HG03378 (cell line): ENCODE measurements around the gene PDZRN3.
"Not testable (repeated sequence)": the region's sequence is repeated elsewhere in the genome, so short reads cannot be mapped to it uniquely, and the experiment has no call there.

Experiments used
- ATAC-seq: cut with Tn5 transposase; IDR thresholded peaks from one replicate; pipeline ENCODE4 v1.9.1; 2021; ENCODE audit warnings: mild to moderate bottlenecking, moderate library complexity; ENCODE audit not compliant: unreplicated experiment

The PDZRN3 gene

DNA sequence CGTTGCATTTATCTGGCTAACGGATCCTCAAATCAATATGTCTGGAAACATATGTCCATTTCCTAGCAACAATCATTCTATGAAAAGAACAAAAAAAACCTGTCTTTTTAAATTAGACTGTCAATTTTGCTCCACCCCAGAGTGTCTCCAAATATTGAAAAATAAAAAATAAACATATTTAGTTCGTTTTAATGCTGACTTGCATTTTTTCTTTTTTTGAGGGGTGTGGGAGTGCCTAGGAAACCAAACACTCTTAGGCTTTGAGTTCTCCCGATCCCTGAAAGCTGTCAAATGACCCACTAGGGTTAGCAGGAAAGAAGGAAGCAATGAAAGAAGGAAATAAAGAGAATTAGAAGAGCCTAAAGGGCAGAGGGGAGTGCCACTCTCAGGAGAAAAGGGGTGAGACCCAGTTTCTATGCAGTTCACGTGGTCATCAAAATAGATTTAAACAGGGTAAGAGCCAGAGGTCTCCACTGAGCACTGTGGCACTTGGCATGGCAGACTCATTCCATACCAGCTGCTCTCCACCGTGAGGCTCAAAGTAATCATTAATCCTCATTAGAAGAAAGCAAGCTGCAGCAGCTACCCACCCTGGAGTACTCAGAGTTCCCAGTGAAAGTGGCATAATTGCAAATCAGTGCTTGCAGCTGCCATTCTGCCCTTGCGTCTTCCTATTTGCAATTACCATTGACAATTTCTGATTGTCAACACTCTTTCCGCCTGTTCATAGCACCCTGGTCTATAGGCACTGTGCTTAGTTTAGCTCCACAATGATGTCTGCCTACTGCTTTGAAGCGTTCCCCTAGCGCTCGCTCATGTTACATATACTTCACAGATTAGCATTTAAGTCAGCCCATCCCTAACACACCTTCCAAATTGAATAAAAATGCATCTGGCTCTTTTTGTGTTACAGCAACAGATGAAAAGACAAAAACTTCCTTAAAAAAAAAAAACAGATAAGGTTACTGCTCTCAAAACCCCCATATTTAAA, 32.3 kb downstream of the PDZRN3 start:
- no peak for ATAC-seq

DNA sequence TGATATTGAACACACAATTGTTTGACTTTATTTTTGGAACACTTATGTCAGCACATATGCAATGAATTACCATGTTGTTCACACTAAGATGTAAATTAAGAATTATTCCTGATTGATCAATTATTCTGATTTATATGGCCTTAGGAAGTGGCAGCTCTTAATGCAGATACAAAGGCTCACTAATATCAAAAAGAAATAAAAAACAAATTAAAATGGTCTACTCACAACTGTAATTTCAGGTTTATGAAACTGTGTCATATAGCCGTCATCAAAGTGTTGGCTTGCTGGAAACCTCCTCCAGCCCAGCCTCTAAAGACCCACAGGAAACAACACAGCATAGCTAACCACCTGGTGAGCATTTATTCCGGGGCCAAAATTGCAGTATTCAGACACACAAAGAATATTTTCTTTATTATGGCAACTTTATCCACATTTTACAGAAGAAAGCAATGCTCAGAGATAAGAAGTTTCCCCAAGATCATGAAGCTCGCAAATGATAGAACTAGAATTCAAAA, 33.4 kb downstream of the PDZRN3 start:
- no peak for ATAC-seq

DNA sequence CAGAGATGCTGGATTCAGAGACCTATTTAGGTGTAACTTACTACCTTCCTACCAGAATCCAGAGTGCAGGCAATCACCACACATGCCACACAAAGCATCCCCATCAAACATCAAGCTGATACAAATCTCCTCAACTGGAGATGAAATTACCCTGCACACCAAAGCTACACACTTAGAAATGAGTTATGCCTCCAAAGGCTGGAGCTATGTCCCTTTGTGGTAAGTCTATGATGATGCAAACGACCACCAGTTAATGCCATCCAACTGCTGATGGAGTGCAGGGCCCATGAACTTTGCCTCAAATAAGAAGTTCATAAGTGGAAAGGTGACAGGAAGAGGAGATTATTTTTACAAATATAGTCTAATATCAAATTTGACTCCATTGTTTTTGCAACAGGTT, 38.1 kb downstream of the PDZRN3 start:
- no peak for ATAC-seq

DNA sequence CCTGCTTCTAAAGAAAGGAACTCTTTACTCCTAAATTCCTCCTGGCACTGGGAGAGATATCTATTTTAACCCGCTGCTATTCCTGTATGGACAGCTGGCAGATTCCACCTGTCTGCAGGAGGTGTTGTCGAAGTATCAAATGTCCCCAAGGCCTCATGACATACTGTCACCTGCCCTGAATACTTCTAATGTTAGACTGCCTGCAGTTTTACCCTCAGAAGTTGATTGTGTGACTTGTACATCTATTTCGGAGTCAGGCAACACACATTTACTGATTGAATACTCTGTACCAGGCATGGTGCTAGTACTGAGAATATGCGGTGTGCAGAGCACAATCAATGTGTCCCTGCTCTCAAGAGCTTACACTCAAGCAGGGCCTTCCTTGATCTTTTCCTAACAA, 38.6 kb downstream of the PDZRN3 start:
- no peak for ATAC-seq

DNA sequence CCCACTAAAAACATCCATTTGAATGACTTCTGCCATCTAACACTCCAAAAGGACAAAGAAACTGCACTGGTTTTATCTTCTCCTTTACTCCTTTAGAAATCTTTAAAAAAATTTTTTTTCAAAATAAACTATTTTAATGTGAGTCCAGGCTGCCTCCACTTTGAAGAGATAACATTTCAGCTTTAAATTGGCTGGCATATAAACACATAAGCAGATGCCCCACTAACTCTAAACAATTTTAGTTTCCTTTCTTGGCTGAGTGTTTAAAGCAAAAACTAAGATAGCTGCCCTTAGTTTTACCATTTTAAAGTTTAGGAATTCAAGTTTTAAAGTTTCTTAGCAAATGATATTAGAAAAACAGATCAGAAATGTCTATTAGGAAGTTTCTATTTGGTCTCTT, 39.9 kb downstream of the PDZRN3 start:
- no peak for ATAC-seq

DNA sequence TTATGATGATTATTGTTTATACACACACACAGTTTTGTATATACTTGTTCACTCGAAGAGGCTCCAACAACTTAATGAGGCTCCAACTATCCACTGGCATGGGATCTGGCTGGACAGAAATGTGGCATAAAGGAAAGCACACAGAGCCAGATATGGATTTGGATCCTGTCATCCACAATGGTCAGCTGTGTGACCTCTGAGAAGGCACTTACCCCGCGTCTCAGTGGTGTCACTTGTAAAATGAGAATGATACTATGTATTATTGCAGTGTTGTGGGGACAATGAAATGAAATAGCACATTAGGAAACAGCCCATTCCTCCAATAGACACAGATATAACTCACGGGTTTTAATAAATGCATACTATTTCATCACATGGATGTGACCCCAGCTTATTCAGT, 42.2 kb downstream of the PDZRN3 start:
- no peak for ATAC-seq

DNA sequence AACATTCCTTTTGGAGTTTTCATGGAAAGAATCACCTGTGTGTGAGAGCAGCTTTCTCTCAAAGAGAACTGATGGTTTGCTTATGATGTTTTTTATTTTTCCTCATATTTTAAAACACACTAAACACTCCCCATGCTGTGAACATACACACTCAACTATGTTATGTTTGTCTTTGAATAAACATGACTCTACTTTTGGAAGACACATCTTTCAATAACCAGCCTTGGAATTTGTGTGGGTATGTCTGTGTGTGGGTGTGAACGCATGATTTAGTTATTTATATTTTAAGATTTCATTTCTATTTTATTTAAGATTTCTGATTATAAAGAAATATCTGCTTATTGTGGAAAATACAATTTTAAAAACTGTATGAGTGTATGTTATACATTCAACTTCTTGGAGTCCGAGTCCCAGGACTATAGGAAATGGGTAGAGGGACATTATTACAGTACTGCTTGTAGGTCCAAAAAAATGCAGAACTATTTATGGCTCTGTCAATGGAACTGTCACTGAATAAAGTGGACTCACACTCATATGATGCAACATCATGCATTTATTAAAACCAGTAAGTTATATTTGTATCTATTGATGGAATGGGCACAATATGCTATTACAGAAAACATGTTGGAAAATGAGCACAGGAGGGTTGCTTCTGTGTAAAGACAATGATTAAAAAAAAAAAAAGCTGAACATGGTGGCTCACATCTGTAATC, 43.5 kb downstream of the PDZRN3 start:
- ATAC-seq: no peak

DNA sequence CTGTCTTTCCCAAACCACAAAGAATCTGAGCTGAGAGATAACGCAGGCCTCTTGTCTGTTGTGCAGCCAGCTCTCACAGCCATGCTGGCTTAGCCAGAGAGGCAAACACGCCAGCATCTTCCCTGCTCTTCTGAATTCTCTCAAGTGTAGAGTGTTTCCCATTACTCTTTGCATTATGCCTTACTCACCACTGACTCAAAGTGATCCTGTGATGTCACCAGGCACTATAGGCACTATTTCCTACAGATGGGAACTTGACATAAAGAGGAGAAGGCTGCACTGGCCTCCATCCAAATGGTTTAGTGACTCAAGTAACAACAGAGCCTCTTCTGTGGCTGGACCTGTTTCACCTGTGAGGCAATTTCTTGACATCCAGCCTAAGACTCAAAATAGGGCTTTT, 44.4 kb downstream of the PDZRN3 start:
- no peak for ATAC-seq

DNA sequence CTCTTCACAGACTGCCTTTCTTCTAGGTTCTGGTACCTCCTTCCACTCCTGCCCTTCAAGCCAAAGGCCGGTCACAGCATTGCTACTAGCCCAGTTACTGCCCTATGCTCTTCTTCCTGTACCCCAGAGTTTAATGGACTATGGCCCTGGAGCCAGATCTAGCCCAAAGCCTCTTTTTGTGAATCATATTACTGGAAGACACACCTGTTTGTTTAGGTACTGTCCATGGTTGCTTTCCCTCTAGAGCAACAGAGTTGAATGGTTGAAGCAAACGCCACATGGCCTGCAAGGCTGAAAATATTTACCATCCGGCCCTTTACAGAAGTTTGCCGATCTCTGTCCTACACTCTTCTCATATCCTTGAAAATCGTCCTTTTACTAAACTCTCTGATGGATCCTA, 47.0 kb downstream of the PDZRN3 start:
- no peak for ATAC-seq

DNA sequence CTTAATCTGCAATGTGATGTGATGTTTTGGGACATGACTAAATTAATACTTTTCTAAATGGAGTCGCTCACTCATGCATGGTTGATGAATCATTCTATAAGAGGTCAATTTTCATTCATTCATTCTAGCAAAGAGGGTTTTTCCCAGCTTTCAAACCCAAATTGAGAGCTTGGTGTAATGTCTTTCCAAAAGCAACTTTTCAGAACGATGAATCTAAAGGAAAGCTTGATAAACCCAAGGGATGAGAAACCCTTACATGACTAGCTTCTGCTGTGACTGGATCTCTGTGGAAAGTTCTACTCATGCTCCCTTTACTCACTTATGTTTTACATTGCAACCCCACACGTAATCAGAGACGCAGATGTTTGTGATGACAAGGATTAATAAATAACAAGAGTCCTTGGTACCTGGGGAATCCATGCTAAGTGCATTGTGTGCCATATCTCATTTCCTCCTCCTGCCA, 47.7 kb downstream of the PDZRN3 start:
- ATAC-seq: no peak

DNA sequence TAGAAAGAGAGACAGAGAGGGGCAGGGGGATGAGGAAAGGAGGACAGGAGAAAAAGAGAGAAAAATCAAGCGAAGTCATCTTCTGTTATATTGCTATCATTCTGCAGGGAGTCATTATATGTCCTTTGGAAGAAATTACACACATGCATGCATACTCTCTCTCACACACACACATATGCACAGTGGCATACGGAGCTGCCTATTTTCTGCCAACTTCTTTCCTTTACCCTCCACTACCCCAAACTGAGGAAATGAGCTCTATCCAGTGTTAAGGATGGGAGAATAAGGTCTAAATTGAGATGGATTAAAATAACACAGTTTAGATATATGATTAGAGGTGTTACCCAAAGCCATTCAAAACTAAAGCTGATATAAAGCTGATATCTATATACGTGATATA, 48.8 kb downstream of the PDZRN3 start:
- ATAC-seq: no peak

DNA sequence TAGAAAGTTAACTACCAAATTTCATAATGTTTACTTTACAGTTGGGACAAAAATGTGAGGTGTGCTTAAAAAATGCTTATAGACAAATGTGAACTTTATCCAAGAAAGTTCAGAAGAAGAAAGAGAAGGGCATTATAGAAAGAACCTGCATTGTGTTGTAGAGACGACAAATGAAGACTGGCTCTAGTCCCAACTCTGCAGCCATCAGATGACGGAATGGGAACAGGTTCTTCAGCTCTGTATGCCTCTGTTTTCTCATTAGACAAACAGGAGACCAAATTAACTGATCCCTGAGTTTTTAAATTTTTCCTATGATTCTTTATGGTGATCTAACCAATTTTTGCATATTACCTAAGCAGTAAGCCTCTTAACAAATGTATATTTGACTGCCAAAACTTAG, 49.2 kb downstream of the PDZRN3 start:
- ATAC-seq: no peak

DNA sequence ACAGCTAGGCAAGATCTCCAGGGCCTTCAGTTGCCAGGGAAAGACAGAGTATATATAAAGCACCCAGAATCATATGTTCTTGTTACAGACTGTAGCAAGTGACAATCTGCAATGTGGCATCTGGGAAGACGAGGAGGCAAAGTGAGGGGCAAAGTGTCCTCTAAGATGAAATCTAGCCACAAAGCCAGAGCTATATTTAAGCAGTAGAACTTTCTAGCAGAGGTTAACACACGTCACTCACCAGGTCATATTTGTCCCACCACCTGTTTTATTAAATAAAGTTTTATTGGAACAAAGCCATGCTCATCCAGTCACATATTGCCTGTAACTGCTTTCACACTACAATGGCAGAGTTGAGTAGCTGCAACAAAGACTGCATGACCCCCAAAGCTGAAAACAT, 51.5 kb downstream of the PDZRN3 start:
- ATAC-seq: no peak

DNA sequence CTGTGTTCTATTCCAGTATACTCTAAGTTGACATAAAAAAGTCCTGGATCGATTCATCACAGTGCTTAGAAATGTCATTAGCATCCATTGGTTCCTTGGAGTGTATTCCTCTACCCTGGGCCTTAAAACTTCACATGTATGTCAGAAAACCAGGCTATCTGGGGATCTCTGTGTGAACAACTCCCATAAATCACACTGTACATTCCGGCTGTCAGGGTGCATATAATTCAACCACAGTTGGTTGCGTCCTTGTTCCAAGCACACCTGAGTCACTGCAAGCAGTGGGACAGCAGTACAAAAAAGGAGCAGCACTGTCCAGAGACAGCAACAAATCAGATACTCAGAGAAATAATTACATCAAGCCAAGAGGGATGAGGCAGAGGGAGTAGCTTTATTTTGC, 52.4 kb downstream of the PDZRN3 start:
- no peak for ATAC-seq

DNA sequence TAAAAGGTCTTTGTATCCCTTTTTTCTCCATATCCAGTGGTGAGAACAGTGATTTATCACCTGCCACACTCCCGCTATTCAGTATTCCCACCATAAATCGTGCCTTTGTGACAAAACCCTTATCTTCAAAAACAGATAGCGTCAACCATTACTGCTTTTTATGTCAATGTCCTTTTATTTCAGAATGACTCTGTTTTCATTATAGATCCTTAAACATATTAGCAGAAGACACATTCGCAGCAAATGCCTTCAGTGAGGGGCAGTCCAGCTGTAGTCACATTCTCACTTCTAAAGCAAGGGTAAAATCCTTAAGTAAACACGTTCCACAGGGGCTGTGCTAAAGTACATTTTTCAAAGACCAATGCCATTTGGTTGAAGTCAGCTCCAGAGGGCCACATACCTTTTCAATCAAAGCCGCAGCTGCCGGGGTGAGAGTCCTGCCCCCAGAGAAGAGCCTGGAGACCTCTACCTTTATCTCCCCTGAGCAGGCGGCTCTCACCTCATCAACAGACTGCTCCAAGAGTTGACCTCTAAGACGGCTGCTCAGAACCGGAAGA, 53.4 kb downstream of the PDZRN3 start:
- no peak for ATAC-seq

DNA sequence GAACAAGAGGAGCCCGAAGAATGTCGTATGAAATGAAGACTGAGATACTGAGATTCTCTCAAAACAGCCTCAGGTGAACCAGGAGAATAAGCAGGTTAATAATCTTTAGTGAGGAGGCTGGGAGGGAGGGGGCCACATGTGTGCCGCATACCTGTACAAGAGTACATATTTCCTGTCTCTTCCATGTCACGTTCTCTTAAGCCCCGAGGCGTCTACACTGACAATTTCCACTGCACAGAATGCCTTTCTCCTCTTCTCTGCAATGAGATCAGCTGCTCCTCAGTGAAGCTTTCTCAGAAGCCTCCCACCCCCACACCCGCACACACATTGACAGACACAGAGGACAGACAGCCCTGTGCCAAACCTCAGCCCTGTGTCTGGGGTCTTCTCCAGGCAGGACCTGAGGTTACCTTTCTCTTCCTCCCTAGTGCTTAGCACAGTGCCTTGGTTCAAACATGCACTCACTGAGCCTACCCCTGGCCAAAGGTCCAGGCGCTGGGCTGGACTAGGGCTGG, 55.4 kb downstream of the PDZRN3 start:
- no peak for ATAC-seq

DNA sequence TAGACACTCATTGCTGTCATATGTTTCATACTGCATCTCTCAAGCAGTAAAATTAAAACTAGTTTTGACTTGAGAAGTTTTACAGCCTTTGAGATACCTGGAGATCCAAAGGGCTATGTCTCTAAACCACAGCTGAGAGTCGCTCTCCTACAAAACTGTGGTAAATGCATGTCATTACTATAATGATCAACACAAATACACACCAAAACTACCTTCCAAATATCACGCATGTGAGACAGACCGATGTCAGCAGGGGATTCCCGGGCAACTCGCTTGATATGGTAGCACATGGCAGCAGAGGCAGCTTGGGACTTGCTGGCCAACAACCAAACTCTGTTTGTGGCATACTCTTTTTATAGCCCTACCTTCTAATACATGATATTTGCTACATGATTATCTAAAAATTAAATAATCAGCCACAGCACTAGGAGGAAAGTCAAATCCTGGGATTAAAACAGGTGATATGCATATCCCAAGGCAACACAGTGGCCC, 56.3 kb downstream of the PDZRN3 start:
- ATAC-seq: no peak

DNA sequence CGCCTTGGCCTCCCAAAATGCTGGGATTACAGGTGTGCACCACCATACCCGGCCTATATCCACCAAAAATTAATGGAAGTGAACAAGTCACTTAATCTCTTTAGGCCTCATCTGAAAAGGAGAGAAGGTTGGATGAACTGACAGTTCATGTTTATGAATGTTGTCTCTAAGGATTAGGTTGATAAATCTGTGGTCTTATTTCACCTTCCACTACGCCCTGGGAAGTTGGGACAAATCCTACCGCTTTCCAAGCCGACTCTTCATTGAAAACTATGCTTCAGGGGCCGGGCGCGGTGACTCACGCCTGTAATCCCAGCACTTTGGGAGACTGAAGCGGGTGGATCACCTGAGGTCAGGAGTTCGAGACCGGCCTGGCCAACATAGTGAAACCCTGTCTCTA, 59.4 kb downstream of the PDZRN3 start:
- ATAC-seq: not testable (repeated sequence)

DNA sequence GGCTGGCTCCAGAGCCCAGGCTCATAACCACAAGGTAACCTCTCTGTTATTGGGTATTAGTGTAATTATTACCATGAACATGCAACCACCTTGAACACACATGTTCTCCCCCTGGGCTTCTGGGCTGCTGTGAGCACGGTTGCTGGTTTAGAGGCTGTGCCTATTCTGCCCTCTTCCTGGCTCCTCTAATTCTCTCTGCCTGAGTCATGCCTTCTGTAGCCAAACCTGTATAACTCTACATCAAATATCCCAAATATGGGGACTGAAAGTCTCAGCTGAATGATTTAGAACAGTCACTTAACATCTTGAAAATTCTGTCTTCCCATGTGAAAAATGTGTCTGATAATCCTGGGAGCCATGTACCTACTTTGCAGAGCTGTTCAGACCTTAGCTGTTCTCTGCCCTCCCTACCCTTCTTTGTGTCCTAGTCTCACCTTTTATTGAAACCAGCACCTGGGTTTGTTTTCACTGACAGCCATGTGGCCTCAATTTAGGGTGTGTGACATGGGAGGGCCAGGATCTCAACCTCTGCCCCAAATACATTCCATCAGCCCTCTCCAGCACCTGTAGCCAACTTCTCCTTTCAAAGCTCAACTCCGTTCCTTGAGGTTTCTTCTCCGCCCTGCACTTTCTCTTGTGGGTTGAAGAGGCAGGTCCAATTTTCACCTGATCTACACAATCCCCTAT, 60.7 kb downstream of the PDZRN3 start:
- no peak for ATAC-seq

DNA sequence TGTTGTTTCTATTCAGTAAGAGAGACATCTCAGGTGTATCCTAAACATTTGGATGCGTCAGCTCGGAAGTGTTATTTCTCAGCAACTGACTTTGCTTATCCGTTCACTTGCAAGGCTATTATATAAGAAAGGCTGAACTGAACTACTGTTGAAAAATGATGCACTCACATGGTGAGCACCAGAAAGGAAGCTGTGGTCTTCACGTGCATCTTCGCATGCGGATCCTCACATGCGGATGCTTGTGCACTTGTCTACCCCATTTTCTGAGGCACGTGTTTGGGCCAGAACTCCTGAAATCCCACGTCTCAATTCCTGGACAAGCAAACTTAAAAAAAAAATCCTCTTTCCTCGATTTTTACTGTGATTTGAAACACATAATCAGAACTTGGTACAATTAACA, 63.2 kb downstream of the PDZRN3 start:
- no peak for ATAC-seq

DNA sequence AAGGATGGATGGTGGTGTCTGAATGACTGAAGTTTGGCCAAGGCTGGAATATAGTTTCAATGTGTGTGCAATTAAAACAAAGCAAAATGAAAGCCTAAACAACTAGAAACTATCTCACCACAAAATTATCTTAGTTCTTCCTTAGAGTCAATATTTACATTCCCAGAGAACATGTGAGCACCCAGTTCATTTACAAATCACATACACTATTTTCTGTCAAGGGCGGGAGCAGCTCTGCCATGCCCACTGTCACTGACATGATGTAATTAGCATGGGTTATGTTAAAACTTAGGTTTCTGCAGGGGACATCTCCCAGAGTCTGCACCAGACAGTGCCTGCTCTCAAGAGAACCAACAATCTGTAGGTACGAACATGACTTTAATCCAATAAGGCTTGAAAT, 65.0 kb downstream of the PDZRN3 start:
- no peak for ATAC-seq
